ENCODE measurements around the gene POLR2E.

Gene POLR2E

GRCh38 chr19:1102407-1103131 is 7.4 kb upstream of the POLR2E start:
- peak; percentile 92 for DNase-seq (ENCODE audit: low spot score)
- no peak for TF ChIP-seq CTCF (IDR thresholded peaks at IDR 0.05)
- Histone ChIP-seq H3K27ac (peak overlapping the region; percentile 99 to 100), H3K4me3 (peak overlapping the region; percentile 57)

GRCh38 chr19:1101337-1101698 is 6.1 kb upstream of the POLR2E start:
- DNase-seq (ENCODE audit: low spot score): no peak
- Histone ChIP-seq H3K27ac (peak overlapping the region; percentile 99 to 100), H3K4me3 (peak overlapping the region; percentile 60)
- no peak for TF ChIP-seq CTCF (IDR thresholded peaks at IDR 0.05)

- TF ChIP-seq CTCF (IDR thresholded peaks at IDR 0.05): no peak
- H3K4me3 ChIP-seq: no peak overlapping the region
- H3K27ac ChIP-seq: peak overlapping the region; percentile 57 to 86
- no peak for DNase-seq (ENCODE audit: low spot score)
Measured at GRCh38 chr19:1098177-1099051, 3.2 kb upstream of the POLR2E start.

- TF ChIP-seq CTCF (IDR thresholded peaks at IDR 0.05): no peak
- peak overlapping the region; percentile 57 to 86 for H3K27ac ChIP-seq
- no peak overlapping the region for H3K4me3 ChIP-seq
- no peak for DNase-seq (ENCODE audit: low spot score)
Measured at GRCh38 chr19:1097810-1098176, 2.6 kb upstream of the POLR2E start.

GRCh38 chr19:1094655-1094977 is 559 bp downstream of the POLR2E start:
- Histone ChIP-seq H3K4me3 (peak overlapping the region; percentile 100), H3K27ac (peak overlapping the region; percentile 41 to 87)
- no peak for TF ChIP-seq CTCF (IDR thresholded peaks at IDR 0.05)
- DNase-seq (ENCODE audit: low spot score): no peak

- Histone ChIP-seq H3K27ac (no peak overlapping the region), H3K4me3 (peak overlapping the region; percentile 100)
- TF ChIP-seq CTCF (IDR thresholded peaks at IDR 0.05): no peak
- DNase-seq (ENCODE audit: low spot score): no peak
Measured at GRCh38 chr19:1093811-1094553, 1.2 kb downstream of the POLR2E start.

All from coronary artery (tissue), 2 donors.